Eye (tissue), 1 donor: ENCODE results near the gene PPP2R2D.

Source experiments
- DNase-seq: peaks from one replicate; pipeline ENCODE4 v3.0.0-alpha.2; 2015

Gene PPP2R2D

DNA sequence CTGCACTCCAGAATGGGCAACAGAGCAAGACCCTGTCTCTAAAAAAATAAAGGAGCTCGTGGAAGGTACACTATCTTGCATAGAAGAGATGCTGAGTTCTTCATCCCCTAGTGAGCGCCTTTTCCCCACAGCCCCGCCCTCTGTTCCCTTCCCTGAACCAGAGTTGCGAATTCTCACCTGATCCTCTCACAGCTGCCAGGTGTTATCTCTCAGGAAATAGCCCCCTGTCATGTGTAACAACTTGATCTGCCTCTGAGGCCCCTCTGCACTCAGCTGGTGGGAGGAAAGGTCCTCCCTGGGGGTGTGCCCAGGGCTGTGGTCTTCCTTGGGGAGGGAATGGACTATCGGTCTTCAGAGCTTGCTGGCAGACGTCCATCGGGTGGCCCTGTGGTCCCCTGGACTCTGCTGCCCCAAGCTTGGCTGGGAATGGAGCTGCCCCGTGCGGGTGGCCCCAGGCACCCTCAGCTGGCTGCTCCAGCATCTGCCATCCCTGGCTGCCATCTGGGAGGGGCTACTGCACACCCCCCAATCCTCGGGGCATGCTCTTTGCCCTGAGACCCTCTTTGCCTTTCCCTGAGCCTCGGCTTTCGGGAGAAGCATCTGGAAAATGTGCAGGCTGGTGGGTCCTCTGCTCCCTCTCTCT lies 102.6 kb downstream of the PPP2R2D start:
- DNase-seq, result no peak

DNA sequence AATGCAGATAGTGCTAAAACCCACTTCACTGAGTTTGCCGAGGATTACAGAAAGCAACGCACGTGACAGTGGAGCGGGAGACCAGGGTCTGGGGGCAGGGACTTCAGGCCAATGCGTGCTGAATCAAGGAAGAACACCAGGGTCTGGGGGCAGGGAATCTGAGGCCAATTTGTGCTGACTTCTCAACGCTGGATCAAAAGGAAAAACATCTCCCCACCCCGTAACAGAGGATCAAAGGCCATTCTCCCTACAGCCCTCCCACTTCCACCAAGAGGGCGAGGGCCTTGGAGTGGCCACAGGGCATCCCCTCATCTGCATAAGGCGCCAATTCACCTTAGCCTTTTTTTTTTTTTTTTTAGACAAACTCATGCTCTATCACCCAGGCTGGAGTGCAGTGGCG lies 103.2 kb downstream of the PPP2R2D start:
- DNase-seq, result no peak

DNA sequence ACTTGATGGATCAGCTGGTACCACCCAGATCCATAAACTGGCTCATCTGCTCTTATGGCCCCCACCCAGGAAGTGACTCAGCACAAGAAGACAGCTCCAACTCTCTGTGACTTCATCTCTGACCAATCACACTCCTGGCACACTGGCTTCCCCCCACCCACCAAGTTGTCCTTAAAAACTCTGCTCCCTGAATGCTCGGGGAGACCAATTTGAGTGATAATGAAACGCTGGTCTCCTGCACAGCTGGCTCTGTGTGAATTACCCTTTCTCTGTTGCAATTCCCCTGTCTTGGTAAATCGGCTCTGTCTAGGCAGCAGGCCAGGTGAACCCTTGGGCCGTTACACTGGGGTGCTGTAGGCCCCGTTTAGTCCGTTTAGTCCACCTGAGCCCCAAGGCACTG lies 104.3 kb downstream of the PPP2R2D start:
- DNase-seq, result no peak

DNA sequence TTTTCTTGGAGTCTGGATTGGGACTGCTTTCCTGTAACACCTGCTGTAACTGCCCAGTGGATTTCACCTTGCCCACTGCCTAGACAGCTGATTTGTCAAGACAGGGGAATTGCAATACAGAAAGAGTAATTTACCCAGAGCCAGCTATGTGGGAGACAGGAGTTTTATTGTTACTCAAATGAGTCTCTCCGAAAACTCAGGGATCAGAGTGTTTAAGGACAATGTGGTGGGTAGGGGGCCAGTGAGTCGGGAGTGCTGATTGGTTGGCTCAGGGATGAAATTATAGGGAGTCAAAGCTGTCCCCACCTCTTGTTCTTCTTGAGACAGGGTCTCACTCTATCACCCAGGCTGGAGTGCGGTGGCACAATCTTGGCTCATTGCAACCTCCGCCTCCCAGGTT lies 106.2 kb downstream of the PPP2R2D start:
- no peak for DNase-seq

DNA sequence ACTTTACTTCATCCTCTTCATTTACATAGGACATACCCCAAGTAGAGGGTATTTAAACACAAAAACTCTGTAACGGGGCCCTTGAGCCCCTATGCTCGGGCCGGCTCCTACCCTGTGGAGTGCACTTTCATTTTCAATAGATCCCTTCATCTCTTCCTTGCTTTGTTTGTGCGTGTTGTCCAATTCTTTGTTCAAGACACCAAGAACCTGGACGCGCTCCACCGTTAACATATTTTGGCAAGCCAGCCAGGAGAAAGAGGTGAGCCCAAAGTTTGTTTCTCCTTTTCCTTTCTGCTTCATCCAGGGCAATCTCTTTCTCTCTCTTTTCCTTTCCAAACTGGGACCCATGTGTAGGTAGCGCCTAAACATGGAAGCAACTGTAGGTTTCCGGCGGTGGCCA lies 106.9 kb downstream of the PPP2R2D start:
- DNase-seq, result no peak
